Chondrocyte (in vitro differentiated cells): ENCODE measurements around the gene USP25. TPM values are rescaled to one million over a fixed set of nuclear protein-coding genes. Genes with fewer than 3 reads are reported as not detected.
"Not testable (repeated sequence)": the region's sequence is repeated elsewhere in the genome, so short reads cannot be mapped to it uniquely, and the experiment has no call there.

Experiments
- DNase-seq: peaks from one replicate; pipeline ENCODE4 v3.0.0; 2021; ENCODE audit warnings: mixed read lengths, low spot score
- H3K27ac Mint-ChIP-seq: one replicate; pipeline ENCODE4 v1.8.0; 2021; ENCODE audit warnings: mild to moderate bottlenecking, moderate library complexity, mixed read lengths; ENCODE audit not compliant: unreplicated experiment
- H3K27me3 Mint-ChIP-seq: 2 replicates; pipeline ENCODE4 v1.8.0; 2021; ENCODE audit warnings: low read depth, mixed read lengths
- H3K36me3 Mint-ChIP-seq: 2 replicates; pipeline ENCODE4 v1.8.0; 2021; ENCODE audit warnings: low read depth, mixed read lengths
- H3K4me1 Mint-ChIP-seq: 2 replicates; pipeline ENCODE4 v1.8.0; 2021; ENCODE audit warnings: low read depth, mild to moderate bottlenecking, mixed read lengths
- H3K4me3 Mint-ChIP-seq: one replicate; pipeline ENCODE4 v1.8.0; 2021; ENCODE audit warnings: mild to moderate bottlenecking, moderate library complexity, mixed read lengths; ENCODE audit not compliant: unreplicated experiment
- H3K9me3 Mint-ChIP-seq: 2 replicates; pipeline ENCODE4 v1.8.0; 2021; ENCODE audit warnings: low read depth, mixed read lengths
- total RNA-seq: library from RNA; stranded (reverse); gene quantifications from 3 replicates; pipeline ENCODE4 v1.2.1, GENCODE V29; 2021
- TF ChIP-seq, protein P1 (sequence below): fragments of 200-600 bp; sonication (generic); IDR thresholded peaks from 2 replicates; pipeline ENCODE4 v1.5.0; 2021; ENCODE audit warnings: antibody characterized with exemption, mild to moderate bottlenecking, moderate library complexity

USP25 gene
- total RNA-seq, 1 donor from 2014 or later: 58.9 TPM

- Mint-ChIP-seq H3K36me3 (no peaks in the 10 kb centered on the region), H3K27me3 (no peaks in the 10 kb centered on the region), H3K4me1 (peaks cover 42% of the 10 kb centered on the region), H3K4me3 (peak overlapping the region; percentile 87), H3K27ac (peak overlapping the region; percentile 92), H3K9me3 (no peaks in the 10 kb centered on the region)
- TF ChIP-seq, protein P1, sequence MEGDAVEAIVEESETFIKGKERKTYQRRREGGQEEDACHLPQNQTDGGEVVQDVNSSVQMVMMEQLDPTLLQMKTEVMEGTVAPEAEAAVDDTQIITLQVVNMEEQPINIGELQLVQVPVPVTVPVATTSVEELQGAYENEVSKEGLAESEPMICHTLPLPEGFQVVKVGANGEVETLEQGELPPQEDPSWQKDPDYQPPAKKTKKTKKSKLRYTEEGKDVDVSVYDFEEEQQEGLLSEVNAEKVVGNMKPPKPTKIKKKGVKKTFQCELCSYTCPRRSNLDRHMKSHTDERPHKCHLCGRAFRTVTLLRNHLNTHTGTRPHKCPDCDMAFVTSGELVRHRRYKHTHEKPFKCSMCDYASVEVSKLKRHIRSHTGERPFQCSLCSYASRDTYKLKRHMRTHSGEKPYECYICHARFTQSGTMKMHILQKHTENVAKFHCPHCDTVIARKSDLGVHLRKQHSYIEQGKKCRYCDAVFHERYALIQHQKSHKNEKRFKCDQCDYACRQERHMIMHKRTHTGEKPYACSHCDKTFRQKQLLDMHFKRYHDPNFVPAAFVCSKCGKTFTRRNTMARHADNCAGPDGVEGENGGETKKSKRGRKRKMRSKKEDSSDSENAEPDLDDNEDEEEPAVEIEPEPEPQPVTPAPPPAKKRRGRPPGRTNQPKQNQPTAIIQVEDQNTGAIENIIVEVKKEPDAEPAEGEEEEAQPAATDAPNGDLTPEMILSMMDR: no peak
- DNase-seq: no peak
Measured at GRCh38 chr21:15730484-15731242, 881 bp downstream of the USP25 start.

DNA sequence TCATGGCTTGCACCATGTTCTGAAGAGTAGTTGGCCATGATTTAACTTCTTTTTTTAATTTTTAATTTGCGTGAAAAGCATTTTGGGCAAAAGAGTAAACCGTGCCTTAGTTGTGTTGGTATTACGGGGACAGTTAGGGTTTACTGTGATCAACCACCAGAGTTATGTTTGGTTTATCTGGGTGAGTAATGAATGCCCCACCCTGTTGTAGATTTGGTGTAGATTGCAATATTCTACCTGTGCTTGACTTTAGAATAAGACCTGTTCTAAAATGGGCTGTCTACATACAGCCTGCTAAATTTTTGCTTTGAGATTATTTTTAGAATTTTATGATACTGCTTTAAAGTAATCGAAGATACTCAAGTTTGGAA is 1.4 kb downstream of the USP25 start:
- H3K36me3 Mint-ChIP-seq: no peaks in the 10 kb centered on the region
- no peaks in the 10 kb centered on the region for H3K27me3 Mint-ChIP-seq
- TF ChIP-seq, protein P1: no peak
- no peaks in the 10 kb centered on the region for H3K9me3 Mint-ChIP-seq
- peak overlapping the region; percentile 92 for H3K27ac Mint-ChIP-seq
- peaks cover 47% of the 10 kb centered on the region for H3K4me1 Mint-ChIP-seq
- peak overlapping the region; percentile 87 for H3K4me3 Mint-ChIP-seq
- DNase-seq: no peak

DNA sequence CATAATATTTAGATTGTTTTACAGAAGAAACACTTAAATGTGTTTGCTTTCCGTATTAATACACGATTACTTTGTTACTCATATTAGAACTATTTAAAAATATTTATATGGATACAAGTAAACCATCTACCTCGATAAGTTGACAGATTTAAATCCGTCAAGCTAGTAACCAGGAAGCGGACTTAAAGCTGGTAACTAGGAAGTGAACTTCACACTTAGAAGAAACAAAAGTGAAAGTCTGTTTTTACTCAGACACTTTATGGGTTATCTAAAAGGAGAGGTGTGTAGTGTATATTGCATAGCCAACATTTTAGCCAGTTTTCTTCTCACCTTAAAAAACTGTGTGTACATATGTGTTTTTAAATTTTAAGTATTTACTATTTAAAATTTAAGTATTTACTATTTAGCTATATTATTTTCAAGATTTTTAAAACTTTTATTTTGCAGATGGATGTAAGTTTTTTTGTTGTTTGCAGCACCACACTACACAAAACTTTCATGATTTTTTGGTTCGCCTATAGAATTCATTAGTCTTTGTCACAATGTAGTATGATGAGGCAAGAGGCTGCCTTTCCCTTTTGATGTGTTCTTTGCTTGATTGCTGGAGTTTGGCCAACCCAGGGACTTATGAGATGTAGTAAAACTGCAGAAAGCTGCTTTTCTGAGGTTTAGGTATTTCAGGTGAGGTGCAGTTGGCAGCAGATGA is 2.7 kb downstream of the USP25 start:
- no peak for DNase-seq
- H3K9me3 Mint-ChIP-seq: peaks cover 2% of the 10 kb centered on the region
- no peaks in the 10 kb centered on the region for H3K27me3 Mint-ChIP-seq
- TF ChIP-seq, protein P1: no peak
- peak overlapping the region; percentile 87 for H3K4me3 Mint-ChIP-seq
- no peaks in the 10 kb centered on the region for H3K36me3 Mint-ChIP-seq
- H3K27ac Mint-ChIP-seq: peak overlapping the region; percentile 62
- H3K4me1 Mint-ChIP-seq: peaks cover 57% of the 10 kb centered on the region

DNA sequence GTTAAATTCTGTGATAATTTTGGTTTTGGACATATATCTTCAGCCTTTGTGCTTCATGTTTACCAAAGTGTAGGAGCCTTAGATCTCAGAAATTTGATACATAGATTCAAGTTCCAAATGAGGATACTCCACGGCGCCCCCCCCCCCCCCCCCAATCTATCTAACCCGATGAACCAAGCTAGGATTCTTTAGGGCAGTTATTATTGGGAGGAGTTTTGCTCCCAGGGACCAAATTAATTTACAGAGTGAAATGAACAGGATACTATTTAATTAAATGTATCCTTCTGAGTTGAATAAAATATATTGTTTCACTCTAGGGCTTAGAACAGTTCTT is 3.2 kb downstream of the USP25 start:
- TF ChIP-seq, protein P1: no peak
- Mint-ChIP-seq H3K4me1 (peaks cover 62% of the 10 kb centered on the region), H3K36me3 (no peaks in the 10 kb centered on the region), H3K27me3 (no peaks in the 10 kb centered on the region), H3K9me3 (peaks cover 5% of the 10 kb centered on the region), H3K27ac (peak overlapping the region; percentile 62), H3K4me3 (peak overlapping the region; percentile 50)
- no peak for DNase-seq

DNA sequence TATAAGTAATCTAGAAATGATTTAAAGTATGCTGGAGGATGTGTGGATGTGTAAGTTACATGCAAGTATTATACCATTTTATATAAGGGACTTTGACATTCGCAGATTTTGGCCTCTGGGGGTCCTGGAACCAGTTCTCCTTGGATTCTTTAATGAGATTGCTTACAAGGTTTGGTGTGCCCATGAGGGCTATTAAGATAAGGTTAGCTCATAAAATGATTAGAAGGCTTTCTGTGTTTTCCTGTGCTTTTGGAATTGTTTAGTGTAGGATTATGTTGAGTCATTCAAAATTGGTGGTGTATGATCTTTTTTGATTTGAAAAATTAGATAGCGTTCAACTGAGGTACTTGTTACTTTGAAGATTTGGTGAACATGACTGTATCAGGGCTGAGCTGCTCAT is 5.6 kb downstream of the USP25 start:
- TF ChIP-seq, protein P1: no peak
- H3K9me3 Mint-ChIP-seq: peaks cover 8% of the 10 kb centered on the region
- H3K27ac Mint-ChIP-seq: peak overlapping the region; percentile 53
- H3K4me3 Mint-ChIP-seq: no peak overlapping the region
- H3K27me3 Mint-ChIP-seq: no peaks in the 10 kb centered on the region
- DNase-seq: no peak
- H3K4me1 Mint-ChIP-seq: peaks cover 79% of the 10 kb centered on the region
- no peaks in the 10 kb centered on the region for H3K36me3 Mint-ChIP-seq

DNA sequence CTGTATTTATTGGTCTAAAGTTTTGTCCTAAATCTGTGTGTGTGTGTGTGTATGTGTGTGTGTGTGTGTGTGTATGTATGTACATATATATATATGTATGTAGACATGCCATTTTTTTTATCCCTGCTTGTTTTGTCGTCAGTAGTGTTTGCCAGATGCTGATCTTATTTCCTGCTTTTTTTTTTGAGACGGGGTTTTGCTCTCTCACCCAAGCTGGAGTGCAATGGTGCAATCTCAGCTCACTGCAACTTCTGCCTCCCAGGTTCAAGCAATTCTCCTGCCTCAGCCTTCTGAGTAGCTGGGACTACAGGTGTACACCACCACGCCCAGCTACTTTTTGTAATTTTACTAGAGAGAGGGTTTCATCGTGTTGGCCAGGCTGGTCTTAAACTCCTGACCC is 6.1 kb downstream of the USP25 start:
- H3K27ac Mint-ChIP-seq: peak overlapping the region; percentile 53
- peak overlapping the region; percentile 10 for H3K4me3 Mint-ChIP-seq
- not testable (repeated sequence) for H3K36me3 Mint-ChIP-seq

DNA sequence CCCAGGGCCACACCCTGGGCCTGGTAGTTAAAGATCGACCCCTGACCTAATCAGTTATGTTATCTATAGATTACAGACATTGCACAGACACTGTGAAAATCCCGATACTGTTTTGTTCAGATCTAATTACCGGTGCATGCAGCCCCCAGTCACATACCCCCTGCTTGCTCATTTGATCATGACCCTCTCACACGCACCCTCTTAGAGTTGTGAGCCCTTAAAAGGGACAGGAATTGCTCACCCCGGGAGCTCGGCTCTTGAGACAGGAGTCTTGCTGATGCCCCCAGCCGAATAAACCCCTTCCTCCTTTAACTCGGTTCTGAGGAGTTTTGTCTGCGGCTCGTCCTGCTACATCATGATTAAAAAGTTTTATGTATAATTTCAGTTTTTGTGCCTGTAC is 9.0 kb downstream of the USP25 start:
- H3K4me3 Mint-ChIP-seq, DNase-seq, H3K27me3 Mint-ChIP-seq, H3K36me3 Mint-ChIP-seq, H3K9me3 Mint-ChIP-seq: not testable (repeated sequence)
- Mint-ChIP-seq H3K4me1 (peaks cover 84% of the 10 kb centered on the region), H3K27ac (peak overlapping the region; percentile 29)

More for the DNA sequence above, 6.1 kb downstream of the USP25 start:
- H3K27me3 Mint-ChIP-seq, DNase-seq, H3K9me3 Mint-ChIP-seq: not testable (repeated sequence)
- peaks cover 84% of the 10 kb centered on the region for H3K4me1 Mint-ChIP-seq
